Caco-2 (cell line): Measurements from ENCODE around the gene CSMD2. TPM values are rescaled to one million over a fixed set of nuclear protein-coding genes. Genes with fewer than 3 reads are reported as not detected.

Source experiments
- BruUV-seq: library from RNA; stranded (reverse); fragments of 400-500 nt; replicated peaks from 2 replicates; lab custom pipeline; 2021; lab: Mats Ljungman, UMichigan
- CTCF ChIA-PET: fragments of 300-600 bp; sonication (Branson Sonifier 250); formaldehyde crosslinking; loops from one replicate; lab custom pipeline; 2022; ENCODE audit warnings: antibody characterized with exemption; lab: Charles Lee
- POLR2A ChIA-PET: fragments of 300-600 bp; sonication (Branson Sonifier 250); formaldehyde crosslinking; loops from one replicate; lab custom pipeline; 2022; ENCODE audit warnings: antibody characterized with exemption; lab: Charles Lee
- DNase-seq, 2 experiments: peaks; one replicate each; pipeline versions ENCODE4 v3.0.0 to v3.0.0-alpha.2; 2020 to 2022
- H3K27me3 ChIP-seq: replicated peaks from 2 replicates; pipeline ENCODE4 v1.6.0; 2011; ENCODE audit warnings: low read length; ENCODE audit not compliant: control insufficient read depth, insufficient read depth
- H3K36me3 ChIP-seq: 2 replicates; pipeline ENCODE4 v1.5.1; 2011; ENCODE audit warnings: low read length; ENCODE audit not compliant: control insufficient read depth, insufficient read depth
- H3K4me1 ChIP-seq: fragments of 250-450 bp; sonication (Bioruptor Pico); 2 replicates; pipeline ENCODE4 v1.5.1; 2020; ENCODE audit warnings: mild to moderate bottlenecking
- H3K4me3 ChIP-seq: 2 replicates; pipeline ENCODE4 v1.5.1; 2011; ENCODE audit warnings: low read depth, mild to moderate bottlenecking, control low read depth, low read length
- H3K9me3 ChIP-seq: fragments of 250-450 bp; sonication (Bioruptor Pico); 2 replicates; pipeline ENCODE4 v1.5.1; 2020; ENCODE audit warnings: mild to moderate bottlenecking, moderate library complexity
- H3K27ac Mint-ChIP-seq: one replicate; pipeline ENCODE4 v1.8.0; 2022; ENCODE audit warnings: mixed read lengths; ENCODE audit not compliant: unreplicated experiment
- H3K27me3 Mint-ChIP-seq: one replicate; pipeline ENCODE4 v1.8.0; 2022; ENCODE audit warnings: mixed read lengths; ENCODE audit not compliant: insufficient read depth, unreplicated experiment
- H3K36me3 Mint-ChIP-seq: one replicate; pipeline ENCODE4 v1.8.0; 2022; ENCODE audit warnings: mild to moderate bottlenecking, mixed read lengths; ENCODE audit not compliant: insufficient read depth, unreplicated experiment
- H3K4me1 Mint-ChIP-seq: one replicate; pipeline ENCODE4 v1.8.0; 2022; ENCODE audit warnings: low read depth, mixed read lengths; ENCODE audit not compliant: unreplicated experiment
- H3K4me3 Mint-ChIP-seq: one replicate; pipeline ENCODE4 v1.8.0; 2022; ENCODE audit warnings: mild to moderate bottlenecking, moderate library complexity, mixed read lengths; ENCODE audit not compliant: unreplicated experiment
- H3K9me3 Mint-ChIP-seq: one replicate; pipeline ENCODE4 v1.8.0; 2022; ENCODE audit warnings: mixed read lengths; ENCODE audit not compliant: unreplicated experiment
- CTCF ChIP-seq, 2 experiments: fragments of 200-600 bp in 1 of 2; IDR thresholded peaks; 1 replicate in 1 of 2; 2 replicates in 1 of 2; pipeline versions ENCODE4 v1.5.1 to v1.8.0; 2011 to 2022; ENCODE audit warnings: antibody characterized with exemption in 1 of 2, control low read depth in 1 of 2, inconsistent platforms in 1 of 2, low read depth in 1 of 2, low read length in 1 of 2, mild to moderate bottlenecking in 1 of 2, moderate library complexity in 1 of 2; ENCODE audit not compliant: insufficient read depth in 1 of 2, severe bottlenecking in 1 of 2, unreplicated experiment in 1 of 2
- intact Hi-C: fragments of 100-400 bp; cut with micrococcal nuclease; formaldehyde crosslinking; loops from one replicate; pipeline ENCODE4 v1.10.0; 2022; ENCODE audit not compliant: unreplicated experiment
- total RNA-seq: library from RNA; stranded (reverse); gene quantifications from 2 replicates; pipeline ENCODE4 v1.2.3, GENCODE V29; 2022

CSMD2 gene
- total RNA-seq, 1 experiment from 2014 or later: not detected

- H3K9me3 ChIP-seq: no peaks in the 10 kb centered on the region
- Mint-ChIP-seq H3K9me3 (no peaks in the 10 kb centered on the region), H3K27ac (no peak overlapping the region), H3K4me3 (no peak overlapping the region), H3K36me3 (no peaks in the 10 kb centered on the region), H3K4me1 (no peaks in the 10 kb centered on the region), H3K27me3 (peaks cover 6% of the 10 kb centered on the region)
- no peak for TF ChIP-seq CTCF (IDR thresholded peaks at IDR 0.05; ENCODE audit: insufficient read depth in 1 of 2, low read depth in 1 of 2, low read length in 1 of 2, severe bottlenecking in 1 of 2, unreplicated experiment in 1 of 2)
- H3K4me1 ChIP-seq: no peaks in the 10 kb centered on the region
- POLR2A ChIA-PET: no interaction called here
- no peak overlapping the region for H3K4me3 ChIP-seq
- DNase-seq: no peak
- H3K27me3 ChIP-seq: no peaks in the 10 kb centered on the region
- intact Hi-C loops: no loop called here
- BruUV-seq: no TSS peak
- H3K36me3 ChIP-seq: no peaks in the 10 kb centered on the region
- CTCF ChIA-PET: no interaction called here
Observed at GRCh38 chr1:33777337-33777736, 387.7 kb downstream of the CSMD2 start.

GRCh38 chr1:33768821-33769220 lies 396.2 kb downstream of the CSMD2 start:
- H3K4me1 ChIP-seq: no peaks in the 10 kb centered on the region
- H3K4me1 Mint-ChIP-seq: no peaks in the 10 kb centered on the region
- H3K27ac Mint-ChIP-seq: no peak overlapping the region
- H3K36me3 Mint-ChIP-seq: no peaks in the 10 kb centered on the region
- ChIA-PET CTCF (no interaction called here), POLR2A (no interaction called here)
- no peaks in the 10 kb centered on the region for H3K36me3 ChIP-seq
- no peak for DNase-seq
- intact Hi-C loops: no loop called here
- BruUV-seq: no TSS peak
- H3K9me3 Mint-ChIP-seq: no peaks in the 10 kb centered on the region
- TF ChIP-seq CTCF (IDR thresholded peaks at IDR 0.05; ENCODE audit: insufficient read depth in 1 of 2, low read depth in 1 of 2, low read length in 1 of 2, severe bottlenecking in 1 of 2, unreplicated experiment in 1 of 2): no peak
- no peak overlapping the region for H3K4me3 Mint-ChIP-seq
- H3K4me3 ChIP-seq: no peak overlapping the region
- peaks cover 6% of the 10 kb centered on the region for H3K27me3 Mint-ChIP-seq
- no peaks in the 10 kb centered on the region for H3K27me3 ChIP-seq
- H3K9me3 ChIP-seq: no peaks in the 10 kb centered on the region

- Histone ChIP-seq H3K27me3 (no peaks in the 10 kb centered on the region), H3K36me3 (no peaks in the 10 kb centered on the region), H3K4me3 (no peak overlapping the region), H3K4me1 (no peaks in the 10 kb centered on the region), H3K9me3 (no peaks in the 10 kb centered on the region)
- H3K4me1 Mint-ChIP-seq: no peaks in the 10 kb centered on the region
- H3K4me3 Mint-ChIP-seq: no peak overlapping the region
- no peak for DNase-seq
- POLR2A ChIA-PET: no interaction called here
- TF ChIP-seq CTCF (IDR thresholded peaks at IDR 0.05; ENCODE audit: insufficient read depth in 1 of 2, low read depth in 1 of 2, low read length in 1 of 2, severe bottlenecking in 1 of 2, unreplicated experiment in 1 of 2): no peak
- no peaks in the 10 kb centered on the region for H3K9me3 Mint-ChIP-seq
- H3K27me3 Mint-ChIP-seq: peaks cover 3% of the 10 kb centered on the region
- BruUV-seq: no TSS peak
- intact Hi-C loops: no loop called here
- no peak overlapping the region for H3K27ac Mint-ChIP-seq
- H3K36me3 Mint-ChIP-seq: no peaks in the 10 kb centered on the region
- CTCF ChIA-PET: no interaction called here
Observed at GRCh38 chr1:33768106-33768505, 396.9 kb downstream of the CSMD2 start.
